Endodermal cell (in vitro differentiated cells): Measurements from ENCODE around the gene BBS9. TPM values are rescaled to one million over a fixed set of nuclear protein-coding genes. Genes with fewer than 3 reads are reported as not detected.

ENCODE experiments used
- DNase-seq: peaks from one replicate; pipeline ENCODE4 v3.0.0-alpha.2; 2017
- H3K27ac ChIP-seq: 2 replicates; pipeline ENCODE4 v1.5.1; 2013; ENCODE audit warnings: mild to moderate bottlenecking, low read depth, low read length, moderate library complexity
- H3K27me3 ChIP-seq: 2 replicates; pipeline ENCODE4 v1.6.1; 2013; ENCODE audit warnings: mild to moderate bottlenecking, low read length, moderate library complexity; ENCODE audit not compliant: insufficient read depth, control insufficient read depth, poor library complexity, severe bottlenecking
- H3K36me3 ChIP-seq: 2 replicates; pipeline ENCODE4 v1.7.0; 2013; ENCODE audit warnings: mild to moderate bottlenecking, low read length, moderate library complexity; ENCODE audit not compliant: control insufficient read depth, insufficient read depth
- H3K4me1 ChIP-seq: one replicate; pipeline ENCODE4 v1.7.0; 2013; ENCODE audit warnings: low read length; ENCODE audit not compliant: control insufficient read depth, insufficient read depth
- H3K4me3 ChIP-seq: 2 replicates; pipeline ENCODE4 v1.5.1; 2013; ENCODE audit warnings: mild to moderate bottlenecking, low read length, moderate library complexity
- H3K9ac ChIP-seq: 2 replicates; pipeline ENCODE4 v1.6.1; 2013; ENCODE audit warnings: mild to moderate bottlenecking, low read length, moderate library complexity; ENCODE audit not compliant: poor library complexity, severe bottlenecking; ENCODE audit errors: extremely low read depth
- H3K9me3 ChIP-seq: 2 replicates; pipeline ENCODE4 v1.6.1; 2013; ENCODE audit warnings: mild to moderate bottlenecking, low read length, moderate library complexity; ENCODE audit not compliant: control insufficient read depth
- H3K27ac Mint-ChIP-seq: 2 replicates; pipeline ENCODE4 v1.8.0; 2020; ENCODE audit warnings: mixed read lengths
- H3K27me3 Mint-ChIP-seq: 2 replicates; pipeline ENCODE4 v1.8.0; 2021; ENCODE audit warnings: mild to moderate bottlenecking, mixed read lengths; ENCODE audit not compliant: insufficient read depth
- H3K36me3 Mint-ChIP-seq: 2 replicates; pipeline ENCODE4 v1.8.0; 2020; ENCODE audit warnings: low read depth, mixed read lengths
- H3K4me1 Mint-ChIP-seq: 2 replicates; pipeline ENCODE4 v1.8.0; 2020; ENCODE audit warnings: mixed read lengths
- H3K4me3 Mint-ChIP-seq: 2 replicates; pipeline ENCODE4 v1.8.0; 2020; ENCODE audit warnings: mild to moderate bottlenecking, moderate library complexity, mixed read lengths
- H3K9me3 Mint-ChIP-seq: 2 replicates; pipeline ENCODE4 v1.8.0; 2020; ENCODE audit warnings: mild to moderate bottlenecking, mixed read lengths
- CTCF ChIP-seq: fragments of 200-600 bp; sonication (generic); conservative IDR thresholded peaks from 2 replicates; pipeline ENCODE4 v1.5.0; 2021; ENCODE audit warnings: antibody characterized with exemption, mild to moderate bottlenecking
- WGBS, 2 experiments: methylation state at CpG; one replicate each; pipeline versions ENCODE4 v1.1.5 to v1.1.7; 2013; ENCODE audit warnings: missing lambda C conversion rate in 2 of 2, mixed read lengths in 1 of 2; ENCODE audit not compliant: insufficient coverage in 1 of 2, insufficient read length in 1 of 2; 5-methylcytosine and 5-hydroxymethylcytosine counted together
- total RNA-seq, 2 donors: library from RNA; stranded (reverse); fragmentation: NEBNext Ultra II Directional in 1 of 2; extraction: Animal tissue kit (Norgen Biotek cat#: 25700) in 1 of 2; gene quantifications; 2 replicates in 1 of 2; 3 replicates in 1 of 2; pipeline ENCODE4 v1.2.1, GENCODE V29; 2021

Gene BBS9
- total RNA-seq, 2 donors from 2014 or later = 20.7 to 21.6 TPM

GRCh38 chr7:33195264-33195663, 65.9 kb downstream of the BBS9 start:
- Mint-ChIP-seq H3K9me3 (peaks cover 3% of the 10 kb centered on the region), H3K4me3 (no peak overlapping the region), H3K4me1 (peaks cover 21% of the 10 kb centered on the region), H3K36me3 (no peaks in the 10 kb centered on the region), H3K27me3 (no peaks in the 10 kb centered on the region), H3K27ac (no peak overlapping the region)
- WGBS, 2 experiments = no CpG with 5 or more reads among the region's 2 CpGs
- peaks cover 3% of the 10 kb centered on the region for H3K4me1 ChIP-seq
- H3K9ac ChIP-seq = no peak overlapping the region
- no peak for DNase-seq
- no peaks in the 10 kb centered on the region for H3K36me3 ChIP-seq
- H3K27me3 ChIP-seq = no peaks in the 10 kb centered on the region
- no peak overlapping the region for H3K27ac ChIP-seq
- peaks cover 8% of the 10 kb centered on the region for H3K9me3 ChIP-seq
- no peak overlapping the region for H3K4me3 ChIP-seq
- no peak for TF ChIP-seq CTCF

GRCh38 chr7:33196221-33196620, 66.9 kb downstream of the BBS9 start:
- Mint-ChIP-seq H3K36me3 (no peaks in the 10 kb centered on the region), H3K27me3 (no peaks in the 10 kb centered on the region), H3K4me1 (peaks cover 14% of the 10 kb centered on the region), H3K4me3 (no peak overlapping the region), H3K27ac (no peak overlapping the region), H3K9me3 (peaks cover 2% of the 10 kb centered on the region)
- 83 to 96% methylated on average over 2 of the region's 2 CpGs for WGBS, 2 experiments
- TF ChIP-seq CTCF = no peak
- no peak overlapping the region for H3K27ac ChIP-seq
- peaks cover 8% of the 10 kb centered on the region for H3K9me3 ChIP-seq
- H3K9ac ChIP-seq = no peak overlapping the region
- H3K4me3 ChIP-seq = no peak overlapping the region
- no peaks in the 10 kb centered on the region for H3K36me3 ChIP-seq
- DNase-seq = no peak
- H3K4me1 ChIP-seq = peaks cover 3% of the 10 kb centered on the region
- H3K27me3 ChIP-seq = no peaks in the 10 kb centered on the region

GRCh38 chr7:33200282-33200681, 70.9 kb downstream of the BBS9 start:
- H3K4me1 Mint-ChIP-seq = peaks cover 5% of the 10 kb centered on the region
- TF ChIP-seq CTCF = no peak
- no peaks in the 10 kb centered on the region for H3K36me3 Mint-ChIP-seq
- H3K9me3 Mint-ChIP-seq = no peaks in the 10 kb centered on the region
- Histone ChIP-seq H3K27ac (no peak overlapping the region), H3K9ac (no peak overlapping the region), H3K27me3 (no peaks in the 10 kb centered on the region), H3K9me3 (no peaks in the 10 kb centered on the region), H3K4me3 (no peak overlapping the region), H3K36me3 (no peaks in the 10 kb centered on the region), H3K4me1 (peaks cover 3% of the 10 kb centered on the region)
- no peaks in the 10 kb centered on the region for H3K27me3 Mint-ChIP-seq
- H3K27ac Mint-ChIP-seq = no peak overlapping the region
- WGBS, 2 experiments = 90% methylated on average over 1 of the region's 1 CpG; no CpG with 5 or more reads in 1 of the 2 experiments
- DNase-seq = no peak
- no peak overlapping the region for H3K4me3 Mint-ChIP-seq
